Posterior cingulate gyrus (tissue), 11 donors: ENCODE measurements around the gene GRID2IP.

Source experiments
- DNase-seq, 10 donors: peaks; one replicate each; pipeline versions ENCODE4 v3.0.0 to v3.0.0-alpha.2; 2020 to 2021; ENCODE audit warnings: mixed read lengths in 3 of 10
- intact Hi-C: fragments of 100-400 bp; cut with DNase I; formaldehyde crosslinking; loops from one replicate; pipeline ENCODE4 v1.15.1; 2023

Gene GRID2IP

GRCh38 chr7:6528401-6529130 is 22.7 kb downstream of the GRID2IP start:
- intact Hi-C loops: no loop called here
- no peak for DNase-seq

GRCh38 chr7:6526997-6527378 is 24.3 kb downstream of the GRID2IP start:
- no peak for DNase-seq
- intact Hi-C loops: no loop called here

- no peak for DNase-seq
- intact Hi-C loops: no loop called here
Measured at GRCh38 chr7:6520163-6520981, 30.9 kb downstream of the GRID2IP start.

- intact Hi-C loops: loop anchor here (5.0 kb wide), 1 partner anchor 66 kb away; no protein-coding TSS in a partner anchor
- DNase-seq: peak; percentile 74 to 97 (median 87)
Measured at GRCh38 chr7:6516387-6516983, 34.8 kb downstream of the GRID2IP start.

- intact Hi-C loops: no loop called here
- DNase-seq: no peak
Measured at GRCh38 chr7:6513541-6513940, 37.7 kb downstream of the GRID2IP start.

- DNase-seq: peak in 1 of 10 donors; percentile 51
- intact Hi-C loops: no loop called here
Measured at GRCh38 chr7:6512892-6513291, 38.4 kb downstream of the GRID2IP start.

- intact Hi-C loops: no loop called here
- peak in 1 of 10 donors; percentile 57 for DNase-seq
Measured at GRCh38 chr7:6510476-6511133, 40.7 kb downstream of the GRID2IP start.

GRCh38 chr7:6508950-6509349 is 42.3 kb downstream of the GRID2IP start:
- DNase-seq: peak in 1 of 10 donors; percentile 61
- intact Hi-C loops: no loop called here

GRCh38 chr7:6508539-6508938 is 42.7 kb downstream of the GRID2IP start:
- intact Hi-C loops: no loop called here
- DNase-seq: no peak

- intact Hi-C loops: no loop called here
- DNase-seq: no peak
Measured at GRCh38 chr7:6507906-6508305, 43.4 kb downstream of the GRID2IP start.

- DNase-seq: peak in 2 of 10 donors; percentile 52 to 62
- intact Hi-C loops: no loop called here
Measured at GRCh38 chr7:6505685-6506559, 45.3 kb downstream of the GRID2IP start.

- intact Hi-C loops: no loop called here
- DNase-seq: no peak
Measured at GRCh38 chr7:6504996-6505395, 46.3 kb downstream of the GRID2IP start.

GRCh38 chr7:6502886-6503285 is 48.4 kb downstream of the GRID2IP start:
- intact Hi-C loops: no loop called here

GRCh38 chr7:6501586-6502564 is 49.4 kb downstream of the GRID2IP start:
- intact Hi-C loops: no loop called here
- DNase-seq: peak in 1 of 10 donors; percentile 62

More at GRCh38 chr7:6502886-6503285, 48.4 kb downstream of the GRID2IP start:
- peak in 1 of 10 donors; percentile 67 for DNase-seq

- DNase-seq: peak in 2 of 10 donors; percentile 20 to 44
- intact Hi-C loops: no loop called here
Measured at GRCh38 chr7:6500691-6501090, 50.6 kb downstream of the GRID2IP start.

- peak in 2 of 10 donors; percentile 61 to 84 for DNase-seq
- intact Hi-C loops: no loop called here
Measured at GRCh38 chr7:6497994-6498393, 53.3 kb downstream of the GRID2IP start.

- no peak for DNase-seq
- intact Hi-C loops: no loop called here
Measured at GRCh38 chr7:6497637-6497905, 53.7 kb downstream of the GRID2IP start.

- intact Hi-C loops: no loop called here
- peak in 1 of 10 donors; percentile 37 for DNase-seq
Measured at GRCh38 chr7:6496842-6497636, 54.2 kb downstream of the GRID2IP start.
